Dedifferentiated amniotic fluid mesenchymal stem cell (primary cell): Measurements from ENCODE around the gene MXD1.

ENCODE experiments used
- DNase-seq: peaks from one replicate; pipeline ENCODE4 v3.0.0-alpha.2; 2016; ENCODE audit errors: extremely low spot score

MXD1 gene

GRCh38 chr2:69977186-69977585 lies 62.3 kb downstream of the MXD1 start:
- DNase-seq, result no peak

- no peak for DNase-seq
Observed at GRCh38 chr2:69977906-69978482, 63.1 kb downstream of the MXD1 start.

GRCh38 chr2:69979902-69980807 lies 65.2 kb downstream of the MXD1 start:
- peak; percentile 59 for DNase-seq

- no peak for DNase-seq
Observed at GRCh38 chr2:69983392-69983966, 68.6 kb downstream of the MXD1 start.

GRCh38 chr2:69985216-69985615 lies 70.3 kb downstream of the MXD1 start:
- no peak for DNase-seq

- no peak for DNase-seq
Observed at GRCh38 chr2:69985688-69986087, 70.8 kb downstream of the MXD1 start.

- no peak for DNase-seq
Observed at GRCh38 chr2:69986691-69987090, 71.8 kb downstream of the MXD1 start.

GRCh38 chr2:69988086-69988635 lies 73.3 kb downstream of the MXD1 start:
- no peak for DNase-seq

GRCh38 chr2:69989009-69989408 lies 74.1 kb downstream of the MXD1 start:
- no peak for DNase-seq

- no peak for DNase-seq
Observed at GRCh38 chr2:69989441-69990105, 74.7 kb downstream of the MXD1 start.
